ENCODE measurements around the gene TOM1L2.

GRCh38 chr17:17942846-17943245, 29.4 kb downstream of the TOM1L2 start:
- TF ChIP-seq ARNT (IDR thresholded peaks at IDR 0.05) (no peak), SUZ12 (IDR thresholded peaks at IDR 0.05) (no peak), ZNF384 (IDR thresholded peaks at IDR 0.05) (no peak), FOXA1 (IDR thresholded peaks at IDR 0.05) (no peak), SP1 (IDR thresholded peaks at IDR 0.05) (no peak), TARDBP (IDR thresholded peaks at IDR 0.05) (no peak), BHLHE40 (IDR thresholded peaks at IDR 0.05; ENCODE audit: borderline replicate concordance) (no peak), ELF4 (IDR thresholded peaks at IDR 0.05) (no peak)
